Tibial artery (tissue), 4 donors: ENCODE data around the gene KCNK18.

ENCODE experiments used
- DNase-seq, 2 donors: peaks; one replicate each; pipeline ENCODE4 v3.0.0-alpha.2; 2019
- H3K27ac ChIP-seq, 2 donors: fragments of 200-600 bp; sonication (generic) in 1 of 2; 1 replicate in 1 of 2; 2 replicates in 1 of 2; pipeline ENCODE4 v1.5.1; 2018 to 2019; ENCODE audit warnings: mild to moderate bottlenecking in 1 of 2
- H3K27me3 ChIP-seq, 2 donors: fragments of 200-600 bp; sonication (generic) in 1 of 2; one replicate each; pipeline versions ENCODE4 v1.5.1 to v1.6.0; 2016 to 2019
- H3K36me3 ChIP-seq, 3 donors: fragments of 200-600 bp; sonication (generic) in 2 of 3; one replicate each; pipeline ENCODE4 v1.5.1; 2016 to 2019; ENCODE audit warnings: mild to moderate bottlenecking in 2 of 3
- H3K4me1 ChIP-seq, 4 donors: fragments of 200-600 bp; sonication (generic) in 2 of 4; 1 replicate in 3 of 4; 2 replicates in 1 of 4; pipeline ENCODE4 v1.5.1; 2016 to 2019
- H3K4me3 ChIP-seq, 2 donors: fragments of 200-600 bp; sonication (generic) in 1 of 2; 1 replicate in 1 of 2; 2 replicates in 1 of 2; pipeline ENCODE4 v1.5.1; 2018 to 2019; ENCODE audit warnings: mild to moderate bottlenecking in 2 of 2
- H3K9me3 ChIP-seq, 3 donors: fragments of 200-600 bp; sonication (generic) in 1 of 3; one replicate each; pipeline ENCODE4 v1.5.1; 2016 to 2019
- CTCF ChIP-seq, 2 experiments: fragments of 200-600 bp in 1 of 2; fragments of 450-650 bp in 1 of 2; IDR thresholded peaks; one replicate each; pipeline ENCODE4 v1.5.1; 2017 to 2019; ENCODE audit warnings: antibody characterized with exemption in 2 of 2, mild to moderate bottlenecking in 1 of 2, moderate library complexity in 1 of 2
- intact Hi-C: fragments of 100-400 bp; cut with DNase I; formaldehyde crosslinking; loops from one replicate; pipeline ENCODE4 v1.15.0; 2023; ENCODE audit warnings: low total_unique reads

KCNK18 gene

DNA sequence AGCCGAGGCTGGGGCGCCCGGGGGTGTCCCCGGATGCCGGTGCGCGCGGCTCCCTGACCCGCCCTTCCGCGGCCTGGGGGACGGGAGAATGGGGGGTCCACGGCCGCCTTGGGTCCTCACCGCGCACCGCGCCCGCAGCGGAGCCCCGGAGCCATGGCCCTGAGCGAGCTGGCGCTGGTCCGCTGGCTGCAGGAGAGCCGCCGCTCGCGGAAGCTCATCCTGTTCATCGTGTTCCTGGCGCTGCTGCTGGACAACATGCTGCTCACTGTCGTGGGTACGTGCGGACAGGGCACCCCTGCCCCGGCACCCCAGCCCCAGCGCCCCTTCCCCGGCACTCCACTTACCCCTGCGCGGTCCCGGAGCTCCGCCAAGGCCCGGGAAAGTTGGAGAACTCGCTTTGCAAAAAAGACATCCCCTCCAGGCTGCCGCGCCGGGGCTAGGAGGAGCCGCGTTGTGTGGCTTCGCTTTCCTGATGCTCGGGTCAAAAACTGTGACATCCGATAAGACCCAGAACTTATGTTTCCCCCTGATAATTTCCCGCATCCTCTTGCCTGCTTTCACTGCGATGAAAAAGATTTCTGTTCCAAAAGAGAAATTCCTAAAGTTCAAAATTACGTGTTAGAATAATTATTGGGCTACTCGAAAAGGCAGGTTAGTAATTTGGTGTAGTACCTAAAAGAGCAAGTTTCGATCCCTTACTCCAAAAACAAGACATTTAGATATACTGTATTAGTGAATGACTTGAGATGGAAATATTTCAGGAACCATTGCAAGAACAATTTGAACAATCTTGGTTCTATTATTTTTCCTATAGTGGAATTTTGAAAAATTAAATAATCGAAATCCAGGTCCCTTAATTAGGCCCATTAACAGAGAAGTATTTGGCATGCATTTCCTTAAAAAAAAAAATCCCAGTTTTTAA is 44.5 kb downstream of the KCNK18 start:
- no peak for TF ChIP-seq CTCF (IDR thresholded peaks at IDR 0.05)
- Histone ChIP-seq H3K9me3 (no peaks in the 10 kb centered on the region), H3K27me3 (peaks cover 0 to 69% of the 10 kb centered on the region in 2 donors), H3K36me3 (no peaks in the 10 kb centered on the region), H3K4me1 (peaks cover 0 to 14% (median 12%) of the 10 kb centered on the region in 4 donors), H3K27ac (no peak overlapping the region), H3K4me3 (no peak overlapping the region)
- intact Hi-C loops: no loop called here
- DNase-seq: peak in 1 of 2 donors; percentile 42

DNA sequence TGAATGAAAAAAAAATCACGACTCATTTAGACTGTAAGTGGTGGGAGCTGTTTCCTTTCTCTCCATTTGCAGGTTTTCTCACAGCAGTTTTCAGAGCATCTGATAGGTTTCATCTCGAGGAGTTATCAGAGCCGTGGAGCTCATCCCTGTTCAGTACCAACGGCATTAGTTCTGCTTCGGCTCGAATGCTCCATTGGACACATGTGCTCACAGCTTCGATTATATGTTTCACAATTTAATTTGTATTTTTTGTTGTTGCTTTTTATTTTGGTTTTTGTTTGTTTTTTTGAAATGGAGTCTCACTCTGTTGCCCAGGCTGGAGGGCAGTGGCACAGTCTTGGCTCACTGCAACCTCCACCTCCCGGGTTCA is 45.2 kb downstream of the KCNK18 start:
- peaks cover 0 to 71% of the 10 kb centered on the region in 2 donors for H3K27me3 ChIP-seq
- H3K4me3 ChIP-seq: no peak overlapping the region
- DNase-seq: peak in 1 of 2 donors; percentile 3
- H3K27ac ChIP-seq: no peak overlapping the region
- H3K9me3 ChIP-seq: no peaks in the 10 kb centered on the region
- peaks cover 0 to 14% (median 12%) of the 10 kb centered on the region in 4 donors for H3K4me1 ChIP-seq
- no peak for TF ChIP-seq CTCF (IDR thresholded peaks at IDR 0.05)
- no peaks in the 10 kb centered on the region for H3K36me3 ChIP-seq
- intact Hi-C loops: no loop called here

GRCh38 chr10:117246997-117247671 is 49.8 kb downstream of the KCNK18 start:
- Histone ChIP-seq H3K4me1 (no peaks in the 10 kb centered on the region), H3K36me3 (no peaks in the 10 kb centered on the region), H3K4me3 (no peak overlapping the region), H3K27me3 (peaks cover 0 to 43% of the 10 kb centered on the region in 2 donors), H3K9me3 (no peaks in the 10 kb centered on the region), H3K27ac (no peak overlapping the region)
- TF ChIP-seq CTCF (IDR thresholded peaks at IDR 0.05): no peak
- intact Hi-C loops: no loop called here
- DNase-seq: no peak

DNA sequence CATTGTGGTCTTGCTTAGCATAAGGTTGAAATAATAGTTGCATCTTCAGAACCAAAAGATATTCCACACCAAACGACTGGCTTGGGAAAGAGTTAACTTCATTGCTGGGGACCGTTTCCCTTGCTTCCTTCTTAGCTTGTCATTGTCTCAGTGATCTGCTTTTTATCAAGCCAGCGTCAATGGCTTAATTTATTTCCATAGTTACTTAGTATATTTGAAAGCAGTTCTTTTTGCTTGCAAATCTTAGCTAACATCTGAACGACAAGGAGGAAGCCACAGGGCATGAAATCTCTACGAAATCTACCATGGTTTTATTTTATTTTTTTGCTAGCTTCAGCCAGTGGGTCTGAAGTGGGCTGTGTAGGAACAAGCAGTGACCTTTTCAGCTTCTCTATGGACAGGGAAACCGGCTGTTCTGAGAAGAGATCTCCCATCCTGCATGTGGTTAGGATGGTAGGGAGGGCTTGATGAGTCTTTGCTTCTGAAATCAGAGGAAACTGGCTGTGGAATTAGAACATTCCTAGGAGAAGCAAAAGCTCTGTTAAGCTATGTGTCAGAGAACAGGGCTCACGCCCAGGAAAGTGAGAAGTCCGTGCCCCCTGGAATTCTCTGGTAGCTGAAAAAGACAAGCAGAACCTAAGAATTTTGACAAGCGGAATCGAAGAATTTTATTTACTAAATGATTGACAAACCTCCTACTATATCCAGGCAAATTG is 51.6 kb downstream of the KCNK18 start:
- H3K27me3 ChIP-seq: peaks cover 0 to 38% of the 10 kb centered on the region in 2 donors
- DNase-seq: no peak
- no peaks in the 10 kb centered on the region for H3K36me3 ChIP-seq
- H3K27ac ChIP-seq: no peak overlapping the region
- intact Hi-C loops: no loop called here
- no peak overlapping the region for H3K4me3 ChIP-seq
- H3K9me3 ChIP-seq: no peaks in the 10 kb centered on the region
- no peak for TF ChIP-seq CTCF (IDR thresholded peaks at IDR 0.05)
- no peaks in the 10 kb centered on the region for H3K4me1 ChIP-seq

- no peak for TF ChIP-seq CTCF (IDR thresholded peaks at IDR 0.05)
- H3K27ac ChIP-seq: no peak overlapping the region
- H3K27me3 ChIP-seq: peaks cover 0 to 38% of the 10 kb centered on the region in 2 donors
- H3K36me3 ChIP-seq: no peaks in the 10 kb centered on the region
- H3K9me3 ChIP-seq: no peaks in the 10 kb centered on the region
- no peak for DNase-seq
- H3K4me1 ChIP-seq: no peaks in the 10 kb centered on the region
- intact Hi-C loops: no loop called here
- H3K4me3 ChIP-seq: no peak overlapping the region
Observed at GRCh38 chr10:117249493-117250093, 52.3 kb downstream of the KCNK18 start.
